ENCODE results near the gene ABCA4. TPM values are rescaled to one million over a fixed set of nuclear protein-coding genes. Genes with fewer than 3 reads are reported as not detected.

The ABCA4 gene
- total RNA-seq, 1 experiment from 2014 or later = 1.5 TPM

DNA sequence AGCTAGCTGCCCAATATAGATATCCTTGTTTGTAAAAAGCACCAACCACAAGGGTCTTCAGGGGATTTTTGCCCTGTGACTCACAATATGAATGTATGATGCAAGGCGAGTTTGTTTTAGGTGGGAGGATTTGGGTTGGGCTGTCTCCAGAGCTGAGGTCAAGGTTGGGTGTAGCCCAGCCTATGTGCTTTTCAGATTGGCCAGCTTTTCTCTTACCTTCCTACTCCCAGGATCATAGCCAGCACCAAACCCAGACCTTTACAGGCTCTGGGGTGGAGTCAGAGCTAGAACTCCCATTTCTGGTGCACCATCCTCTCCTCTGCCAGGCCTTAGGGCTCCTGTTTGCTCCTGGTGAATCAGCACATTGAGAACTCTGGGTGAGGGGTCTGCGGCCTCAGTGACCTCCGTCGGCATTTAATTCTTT is 156.2 kb downstream of the ABCA4 start:
- CTCF ChIA-PET = no interaction called here
- no peaks in the 10 kb centered on the region for H3K4me1 ChIP-seq (ENCODE audit: control insufficient read depth, insufficient read depth, low read length)
- H3K27me3 ChIP-seq (ENCODE audit: control insufficient read depth, insufficient read depth, low read length) = no peaks in the 10 kb centered on the region; the same call in 1 of the 2 replicates
- intact Hi-C loops (cut with micrococcal nuclease; ENCODE audit: unreplicated experiment) = no loop called here
- H3K4me3 ChIP-seq (ENCODE audit: low read depth in 2 of 2, low read length in 2 of 2) = no peak overlapping the region
- TF ChIP-seq POLR2AphosphoS5 (IDR thresholded peaks at IDR 0.05; ENCODE audit: low read depth, low read length) = no peak
- no peak for TF ChIP-seq REST (IDR thresholded peaks at IDR 0.05; ENCODE audit: insufficient read depth in 1 of 2, low read depth in 2 of 2, low read length in 1 of 2)
- TF ChIP-seq TCF7L2 (IDR thresholded peaks at IDR 0.05; ENCODE audit: low read depth, low read length) = no peak
- TF ChIP-seq SIN3A (IDR thresholded peaks at IDR 0.05; ENCODE audit: borderline replicate concordance, insufficient read depth, low read depth, low read length) = no peak
- no peak for TF ChIP-seq CTCF (IDR thresholded peaks at IDR 0.05)
- DNase-seq (ENCODE audit: low read depth, low spot score) = no peak
- ATAC-seq = no peak
- no peak overlapping the region for H3K27ac ChIP-seq (ENCODE audit: low read length)
- BruUV-seq (replicated peaks) = no TSS peak
- in situ Hi-C loops (cut with HindIII; ENCODE audit: low pct_unique_long_range_greater_than_20kb, low sequenced_read_pairs) = no loop called here
- POLR2A ChIA-PET = no interaction called here
- no peaks in the 10 kb centered on the region for H3K36me3 ChIP-seq (ENCODE audit: control insufficient read depth, insufficient read depth, low read length)
- H3K9me3 ChIP-seq (ENCODE audit: control insufficient read depth, insufficient read depth, low read depth, low read length) = no peaks in the 10 kb centered on the region

GRCh38 chr1:93964096-93964776 is 156.7 kb downstream of the ABCA4 start:
- in situ Hi-C loops (cut with HindIII; ENCODE audit: low pct_unique_long_range_greater_than_20kb, low sequenced_read_pairs) (no loop called here), intact Hi-C loops (cut with micrococcal nuclease; ENCODE audit: unreplicated experiment) (no loop called here)
- no peak for ATAC-seq
- Histone ChIP-seq H3K36me3 (ENCODE audit: control insufficient read depth, insufficient read depth, low read length) (no peaks in the 10 kb centered on the region), H3K27ac (ENCODE audit: low read length) (no peak overlapping the region), H3K4me3 (ENCODE audit: low read depth in 2 of 2, low read length in 2 of 2) (no peak overlapping the region), H3K27me3 (ENCODE audit: control insufficient read depth, insufficient read depth, low read length) (no peaks in the 10 kb centered on the region; the same call in 1 of the 2 replicates), H3K4me1 (ENCODE audit: control insufficient read depth, insufficient read depth, low read length) (no peaks in the 10 kb centered on the region), H3K9me3 (ENCODE audit: control insufficient read depth, insufficient read depth, low read depth, low read length) (no peaks in the 10 kb centered on the region)
- DNase-seq (ENCODE audit: low read depth, low spot score) = no peak
- CTCF ChIA-PET = no interaction called here
- POLR2A ChIA-PET = no interaction called here
- no TSS peak for BruUV-seq (replicated peaks)
- TF ChIP-seq POLR2AphosphoS5 (IDR thresholded peaks at IDR 0.05; ENCODE audit: low read depth, low read length) = no peak
- no peak for TF ChIP-seq TCF7L2 (IDR thresholded peaks at IDR 0.05; ENCODE audit: low read depth, low read length)
- no peak for TF ChIP-seq REST (IDR thresholded peaks at IDR 0.05; ENCODE audit: insufficient read depth in 1 of 2, low read depth in 2 of 2, low read length in 1 of 2)
- no peak for TF ChIP-seq CTCF (IDR thresholded peaks at IDR 0.05)
- TF ChIP-seq SIN3A (IDR thresholded peaks at IDR 0.05; ENCODE audit: borderline replicate concordance, insufficient read depth, low read depth, low read length) = no peak

Data from Panc1 (cell line).